ENCODE results near the gene BRINP3. TPM values are rescaled to one million over a fixed set of nuclear protein-coding genes. Genes with fewer than 3 reads are reported as not detected.
A peak's percentile ranks its signal among the peaks of the same experiment; 100 is the strongest.

Gene BRINP3
- total RNA-seq, 1 donor from 2014 or later = 2.1 TPM

- Histone ChIP-seq H3K4me1 (no peaks in the 10 kb centered on the region), H3K27me3 (ENCODE audit: low read depth) (no peaks in the 10 kb centered on the region), H3K9me3 (no peaks in the 10 kb centered on the region), H3K36me3 (no peaks in the 10 kb centered on the region), H3K4me3 (no peak overlapping the region), H3K27ac (no peak overlapping the region)
- DNase-seq = no peak
- TF ChIP-seq CTCF (IDR thresholded peaks at IDR 0.05) = no peak
- no peak for ATAC-seq
- intact Hi-C loops (cut with DNase I) = no loop called here
Observed at GRCh38 chr1:190377991-190378390, 99.7 kb downstream of the BRINP3 start.

- H3K4me3 ChIP-seq = no peak overlapping the region
- DNase-seq (no peak), ATAC-seq (no peak)
- no peaks in the 10 kb centered on the region for H3K4me1 ChIP-seq
- intact Hi-C loops (cut with DNase I) = no loop called here
- H3K27ac ChIP-seq = no peak overlapping the region
- H3K27me3 ChIP-seq (ENCODE audit: low read depth) = no peaks in the 10 kb centered on the region
- no peak for TF ChIP-seq CTCF (IDR thresholded peaks at IDR 0.05)
- H3K36me3 ChIP-seq = no peaks in the 10 kb centered on the region
- H3K9me3 ChIP-seq = no peaks in the 10 kb centered on the region
Observed at GRCh38 chr1:190377294-190377693, 100.4 kb downstream of the BRINP3 start.

- no peaks in the 10 kb centered on the region for H3K36me3 ChIP-seq
- DNase-seq (no peak), ATAC-seq (no peak)
- no peaks in the 10 kb centered on the region for H3K27me3 ChIP-seq (ENCODE audit: low read depth)
- intact Hi-C loops (cut with DNase I) = no loop called here
- TF ChIP-seq CTCF (IDR thresholded peaks at IDR 0.05) = no peak
- no peaks in the 10 kb centered on the region for H3K9me3 ChIP-seq
- H3K4me1 ChIP-seq = no peaks in the 10 kb centered on the region
- no peak overlapping the region for H3K4me3 ChIP-seq
- no peak overlapping the region for H3K27ac ChIP-seq
Observed at GRCh38 chr1:190376044-190376443, 101.6 kb downstream of the BRINP3 start.

- Histone ChIP-seq H3K36me3 (no peaks in the 10 kb centered on the region), H3K9me3 (no peaks in the 10 kb centered on the region), H3K27ac (no peak overlapping the region), H3K27me3 (ENCODE audit: low read depth) (no peaks in the 10 kb centered on the region), H3K4me1 (no peaks in the 10 kb centered on the region), H3K4me3 (no peak overlapping the region)
- intact Hi-C loops (cut with DNase I) = no loop called here
- DNase-seq (no peak), ATAC-seq (peak; percentile 42 to 59)
- no peak for TF ChIP-seq CTCF (IDR thresholded peaks at IDR 0.05)
Observed at GRCh38 chr1:190373705-190374336, 103.8 kb downstream of the BRINP3 start.

GRCh38 chr1:190367200-190367599 is 110.5 kb downstream of the BRINP3 start:
- no peak overlapping the region for H3K4me3 ChIP-seq
- no peaks in the 10 kb centered on the region for H3K36me3 ChIP-seq
- no peak for DNase-seq
- no peak for TF ChIP-seq CTCF (IDR thresholded peaks at IDR 0.05)
- no peaks in the 10 kb centered on the region for H3K27me3 ChIP-seq (ENCODE audit: low read depth)
- intact Hi-C loops (cut with DNase I) = no loop called here
- no peak for ATAC-seq
- no peak overlapping the region for H3K27ac ChIP-seq
- peaks cover 10% of the 10 kb centered on the region for H3K9me3 ChIP-seq
- no peaks in the 10 kb centered on the region for H3K4me1 ChIP-seq
